ENCODE measurements around the gene PRG3.

PRG3 gene

GRCh38 chr11:57335343-57336110 lies 45.4 kb downstream of the PRG3 start, which contains the start of gene SSRP1:
TSS of gene SSRP1 (minus strand) at chr11:57335892. CDS start at chr11:57335121, 771 bp downstream.
- peak; percentile 32 for DNase-seq

GRCh38 chr11:57335023-57335342 lies 46.0 kb downstream of the PRG3 start:
- DNase-seq: no peak

GRCh38 chr11:57332694-57333440 lies 48.1 kb downstream of the PRG3 start:
- DNase-seq: no peak

- DNase-seq: no peak
Observed at GRCh38 chr11:57331720-57332119, 49.2 kb downstream of the PRG3 start.

GRCh38 chr11:57330029-57330428 lies 50.9 kb downstream of the PRG3 start:
- no peak for DNase-seq

GRCh38 chr11:57327721-57328120 lies 53.2 kb downstream of the PRG3 start:
- no peak for DNase-seq

All from NCI-H2029 treated with DMSO at 0.1 percent for 48 hours (cell line).